ENCODE data around the gene CAPN5.

Gene CAPN5

GRCh38 chr11:77102246-77103210, 35.8 kb downstream of the CAPN5 start, which contains the start of gene OMP:
Gene OMP, plus strand, starts transcription at chr11:77102840. Its CDS starts 0 bp downstream, at chr11:77102840.
- DNase-seq = no peak

GRCh38 chr11:77103319-77103718, 36.5 kb downstream of the CAPN5 start:
- no peak for DNase-seq

- no peak for DNase-seq
Measured at GRCh38 chr11:77104727-77105126, 38.0 kb downstream of the CAPN5 start.

GRCh38 chr11:77106321-77106720, 39.5 kb downstream of the CAPN5 start:
- DNase-seq = no peak

DNA sequence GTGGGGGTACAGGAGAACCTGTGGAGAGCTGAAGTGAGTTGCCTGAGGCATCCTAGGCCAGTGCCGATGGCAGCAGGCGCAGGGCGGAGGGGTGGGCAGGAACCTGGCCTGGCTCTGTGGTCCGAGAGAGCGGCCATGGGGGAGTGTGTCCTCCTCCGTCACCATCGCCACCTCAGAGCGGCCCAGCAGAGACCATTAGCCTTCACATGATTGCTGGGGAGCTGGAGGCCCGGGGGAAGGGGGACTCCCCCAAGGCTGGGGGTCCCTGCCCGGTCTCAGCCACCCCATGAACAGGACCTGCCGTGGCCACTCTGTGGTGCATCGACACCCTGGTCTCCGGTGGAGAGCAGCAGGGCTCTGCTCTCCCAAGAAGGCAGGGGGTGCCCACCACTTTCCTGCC, 40.0 kb downstream of the CAPN5 start:
- no peak for DNase-seq

GRCh38 chr11:77107950-77108349, 41.2 kb downstream of the CAPN5 start:
- no peak for DNase-seq

DNA sequence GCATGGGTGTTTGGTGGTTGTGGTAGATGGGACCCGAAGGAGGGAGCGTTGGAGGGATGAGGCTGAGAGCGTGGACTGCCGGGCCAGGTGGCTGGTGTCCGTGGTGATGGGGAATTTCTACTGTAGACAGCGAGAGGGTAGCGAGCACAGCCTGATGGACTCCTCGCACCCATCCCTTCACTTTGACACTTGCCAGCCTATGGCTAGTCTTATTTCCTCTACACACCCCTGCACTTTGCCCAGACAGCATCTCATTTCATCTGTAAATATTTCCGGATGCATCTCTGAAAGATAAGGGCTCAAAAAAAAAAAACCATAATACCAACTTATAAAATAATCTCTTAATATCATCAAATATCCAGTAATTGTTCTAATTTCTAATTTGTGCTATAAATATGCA, 41.7 kb downstream of the CAPN5 start:
- no peak for DNase-seq

DNA sequence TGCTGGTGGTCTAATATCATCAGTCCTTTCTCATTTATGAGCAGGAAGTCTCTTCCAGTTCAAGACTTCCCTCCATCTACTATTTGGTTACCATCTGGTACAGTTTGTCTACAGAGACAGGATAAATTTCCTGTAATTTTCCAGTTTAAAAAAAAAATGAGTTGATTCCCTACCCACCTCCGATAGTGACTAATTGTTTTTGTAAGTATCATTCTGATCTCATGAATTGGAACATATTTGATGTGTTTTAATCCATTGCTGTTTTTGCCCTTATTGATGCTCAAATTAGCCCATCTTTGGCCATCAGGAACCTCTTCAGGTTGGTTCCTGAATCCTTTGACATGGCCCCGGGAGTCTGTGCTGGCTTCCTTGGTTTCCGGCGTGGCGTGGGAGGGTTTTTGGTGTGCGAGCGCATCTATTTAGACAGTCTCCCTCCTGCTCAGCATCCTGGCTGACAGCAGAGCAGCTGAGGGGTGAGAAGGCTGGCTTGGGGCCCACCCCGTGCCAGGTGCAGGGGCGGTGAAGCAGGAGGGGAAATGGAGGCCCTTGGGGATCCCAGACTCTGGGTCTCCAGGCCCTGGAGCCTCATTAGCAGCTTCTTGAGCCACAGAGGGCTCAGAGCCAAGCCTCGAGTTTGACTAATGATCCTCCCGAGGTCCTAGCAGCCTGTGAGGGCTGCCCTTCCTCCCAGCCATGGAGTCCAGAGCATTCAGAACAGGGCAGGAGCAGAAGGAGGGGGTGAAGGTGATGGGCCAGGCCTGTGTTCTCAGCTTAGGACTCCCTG, 42.7 kb downstream of the CAPN5 start:
- DNase-seq = no peak

DNA sequence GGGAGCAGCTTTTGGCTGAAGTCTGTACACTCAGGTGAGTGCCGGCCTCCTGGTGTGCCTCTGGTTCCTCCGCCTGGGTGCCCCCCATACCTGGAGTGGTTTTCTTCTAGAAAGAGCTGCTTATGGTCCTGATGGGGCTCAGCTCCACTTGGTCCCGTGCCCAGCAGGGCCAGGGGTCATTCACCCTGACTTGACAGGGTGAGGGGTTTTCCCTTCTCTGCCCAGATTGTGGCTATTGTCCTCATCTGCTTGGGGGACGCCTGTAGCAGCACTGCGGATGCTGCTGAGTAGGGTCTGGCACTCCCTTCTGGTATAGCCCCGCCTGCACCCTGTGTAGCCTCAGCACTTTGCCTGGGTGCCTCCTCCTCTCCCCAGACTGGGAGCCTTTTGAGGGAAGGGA, 44.1 kb downstream of the CAPN5 start:
- no peak for DNase-seq

GRCh38 chr11:77111277-77111676, 44.5 kb downstream of the CAPN5 start:
- DNase-seq = no peak

DNA sequence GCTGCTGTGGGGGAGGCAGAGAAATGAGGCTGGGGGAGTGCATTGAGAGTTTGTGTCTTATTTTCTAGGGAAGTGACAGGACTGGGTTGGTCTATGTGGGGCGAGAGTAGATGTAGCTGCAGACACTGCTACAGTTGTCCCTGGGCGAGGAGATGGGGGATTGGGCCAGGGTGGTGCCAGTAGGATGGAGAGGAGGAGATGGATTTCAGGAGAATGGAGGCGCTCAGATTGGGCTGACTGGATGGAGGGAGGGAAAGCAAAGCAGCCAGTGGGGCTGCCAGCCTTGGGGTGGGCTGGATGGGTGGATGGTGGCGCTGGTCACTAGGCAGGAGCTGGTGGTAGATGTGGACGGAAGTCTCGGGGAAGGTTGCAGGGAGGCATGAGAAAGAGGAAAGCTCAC, 45.2 kb downstream of the CAPN5 start:
- no peak for DNase-seq

DNA sequence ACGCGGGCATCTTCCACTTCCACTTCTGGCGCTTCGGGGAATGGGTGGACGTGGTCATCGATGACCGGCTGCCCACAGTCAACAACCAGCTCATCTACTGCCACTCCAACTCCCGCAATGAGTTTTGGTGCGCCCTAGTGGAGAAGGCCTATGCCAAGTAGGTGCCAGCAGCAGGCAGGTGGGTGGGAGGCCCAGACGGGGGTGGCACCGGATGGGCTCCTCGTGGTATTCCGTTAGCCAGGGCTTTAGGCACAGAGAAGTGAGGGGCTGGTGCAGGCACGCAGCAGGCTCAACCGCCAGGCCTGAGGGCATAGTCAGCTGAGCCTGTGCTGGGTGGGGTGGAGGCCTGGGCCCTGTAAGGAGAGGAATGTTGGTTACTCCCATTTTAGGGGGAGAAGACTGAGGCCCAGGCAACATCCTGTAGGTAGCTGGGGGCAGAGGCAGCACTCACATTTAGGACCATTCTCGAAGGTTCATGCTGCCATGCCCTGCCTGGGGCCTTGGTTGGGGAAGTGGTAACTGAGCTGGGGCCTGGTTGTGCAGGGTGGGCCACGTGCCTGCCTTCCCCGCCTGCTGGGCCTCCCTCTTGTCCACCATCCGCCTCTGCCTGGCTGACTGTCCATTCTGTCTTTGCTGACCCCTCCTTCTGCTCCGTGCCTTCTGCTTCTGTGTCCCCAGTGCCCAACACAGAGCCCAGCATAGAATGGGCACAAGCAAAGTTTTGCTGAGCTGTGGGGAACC, 46.0 kb downstream of the CAPN5 start:
- DNase-seq = no peak

- DNase-seq = no peak
Measured at GRCh38 chr11:77113382-77114088, 46.8 kb downstream of the CAPN5 start.

- DNase-seq = no peak
Measured at GRCh38 chr11:77114089-77114463, 47.3 kb downstream of the CAPN5 start.

DNA sequence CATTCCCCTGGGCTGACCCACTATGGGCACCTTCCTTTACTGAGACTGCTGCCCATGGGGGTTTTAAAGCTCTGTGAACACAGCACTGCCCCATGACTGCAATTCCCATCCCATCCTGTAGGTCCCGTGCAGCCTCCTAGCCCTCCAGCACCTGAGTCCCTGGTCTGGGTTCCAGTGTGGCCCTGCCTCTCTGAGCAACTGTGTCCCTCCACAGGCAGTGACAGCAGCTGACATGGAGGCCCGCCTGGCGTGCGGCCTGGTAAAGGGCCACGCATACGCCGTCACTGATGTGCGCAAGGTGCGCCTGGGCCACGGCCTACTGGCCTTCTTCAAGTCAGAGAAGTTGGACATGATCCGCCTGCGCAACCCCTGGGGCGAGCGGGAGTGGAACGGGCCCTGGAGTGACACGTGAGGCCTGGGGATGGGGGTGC, 48.4 kb downstream of the CAPN5 start:
- DNase-seq = no peak

DNA sequence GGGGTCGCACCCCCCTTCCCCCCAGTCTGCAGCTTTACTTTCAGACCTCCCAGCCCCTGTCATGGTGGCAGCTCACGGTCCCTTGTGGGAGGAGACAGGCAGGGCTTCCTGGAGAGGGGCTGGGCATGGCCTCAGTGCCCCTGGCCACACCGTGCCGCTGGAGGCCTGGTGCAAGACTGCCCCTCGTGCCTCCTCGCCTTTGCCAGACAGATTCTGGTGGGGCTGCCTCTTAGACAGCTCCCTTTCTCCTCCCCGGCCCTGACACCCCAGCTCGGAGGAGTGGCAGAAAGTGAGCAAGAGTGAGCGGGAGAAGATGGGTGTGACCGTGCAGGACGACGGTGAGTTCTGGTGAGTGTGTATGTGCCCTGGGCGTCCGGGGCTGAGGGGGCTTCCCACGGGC, 49.2 kb downstream of the CAPN5 start:
- DNase-seq = no peak

- DNase-seq = no peak
Measured at GRCh38 chr11:77117492-77117891, 50.7 kb downstream of the CAPN5 start.

GRCh38 chr11:77118086-77118485, 51.3 kb downstream of the CAPN5 start:
- DNase-seq = no peak

DNA sequence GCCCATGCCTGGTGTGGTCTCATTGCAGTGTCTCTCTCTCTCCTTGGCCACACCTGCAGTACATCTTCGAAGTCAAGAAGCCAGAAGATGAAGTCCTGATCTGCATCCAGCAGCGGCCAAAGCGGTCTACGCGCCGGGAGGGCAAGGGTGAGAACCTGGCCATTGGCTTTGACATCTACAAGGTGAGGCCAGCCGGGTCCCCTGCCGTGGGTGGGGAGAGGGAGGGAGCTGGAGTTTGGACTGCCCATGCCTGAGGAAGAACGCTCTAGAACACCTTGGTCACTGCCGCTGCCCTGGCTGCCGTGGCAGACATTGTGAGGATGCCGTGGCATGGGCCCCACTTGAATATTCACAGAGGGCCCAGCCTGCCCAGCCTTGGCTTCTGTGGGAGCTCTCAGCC, 52.2 kb downstream of the CAPN5 start:
- DNase-seq = no peak

- no peak for DNase-seq
Measured at GRCh38 chr11:77119531-77119936, 52.8 kb downstream of the CAPN5 start.

- DNase-seq = no peak
Measured at GRCh38 chr11:77120571-77120970, 53.8 kb downstream of the CAPN5 start.

GRCh38 chr11:77121096-77121640, 54.4 kb downstream of the CAPN5 start:
- DNase-seq = no peak
